WTC11 (cell line): ENCODE measurements around the gene CORO7. TPM values are rescaled to one million over a fixed set of nuclear protein-coding genes. Genes with fewer than 3 reads are reported as not detected.

Experiments
- ATAC-seq: fragments of 200-7000 bp; cut with Tn5 transposase; 2 replicates; pipeline ENCODE4 v1.10.0; 2021; ENCODE audit warnings: mild to moderate bottlenecking, moderate library complexity
- CTCF ChIA-PET: fragments of 300-600 bp; sonication (Branson Sonifier 250); formaldehyde crosslinking; loops from one replicate; lab custom pipeline; 2021; ENCODE audit warnings: antibody characterized with exemption; lab: Charles Lee
- POLR2A ChIA-PET: fragments of 350-600 bp; sonication (Branson Sonifier 250); formaldehyde crosslinking; loops from one replicate; lab custom pipeline; 2021; ENCODE audit warnings: antibody characterized with exemption; lab: Charles Lee
- DNase-seq: peaks from one replicate; pipeline ENCODE4 v3.0.0; 2021; ENCODE audit warnings: low spot score
- H3K27ac Mint-ChIP-seq: 2 replicates; pipeline ENCODE4 v1.8.0; 2021; ENCODE audit warnings: mixed read lengths
- H3K27me3 Mint-ChIP-seq: 2 replicates; pipeline ENCODE4 v1.8.0; 2021; ENCODE audit warnings: low read depth, mild to moderate bottlenecking, moderate library complexity, mixed read lengths
- H3K36me3 Mint-ChIP-seq: 2 replicates; pipeline ENCODE4 v1.8.0; 2021; ENCODE audit warnings: mixed read lengths
- H3K4me1 Mint-ChIP-seq: 2 replicates; pipeline ENCODE4 v1.8.0; 2022; ENCODE audit warnings: mixed read lengths
- H3K4me3 Mint-ChIP-seq: 2 replicates; pipeline ENCODE4 v1.8.0; 2021; ENCODE audit warnings: mild to moderate bottlenecking, moderate library complexity, mixed read lengths
- H3K9me3 Mint-ChIP-seq: 2 replicates; pipeline ENCODE4 v1.8.0; 2021; ENCODE audit warnings: mixed read lengths
- AR ChIP-seq: fragments of 250-450 bp; sonication (Bioruptor Pico); IDR thresholded peaks from 2 replicates; pipeline ENCODE4 v1.9.0; 2021; ENCODE audit warnings: mild to moderate bottlenecking
- ATF6 ChIP-seq: sonication (generic); formaldehyde crosslinking; IDR thresholded peaks from 2 replicates; pipeline ENCODE4 v1.8.1; 2023; ENCODE audit warnings: mild to moderate bottlenecking, missing genetic modification reagents
- CREB1 ChIP-seq: sonication (generic); formaldehyde crosslinking; IDR thresholded peaks from 2 replicates; pipeline ENCODE4 v1.8.0; 2023; ENCODE audit warnings: mild to moderate bottlenecking, missing genetic modification reagents
- E2F4 ChIP-seq: sonication (generic); formaldehyde crosslinking; IDR thresholded peaks from 2 replicates; pipeline ENCODE4 v1.8.1; 2022; ENCODE audit warnings: low read depth, mild to moderate bottlenecking, moderate library complexity, missing genetic modification reagents, borderline replicate concordance
- EMX1 ChIP-seq: fragments of 250-450 bp; sonication (Bioruptor Pico); IDR thresholded peaks from 2 replicates; pipeline ENCODE4 v1.8.0; 2021; ENCODE audit warnings: mild to moderate bottlenecking
- FOXP1 ChIP-seq: sonication (generic); formaldehyde crosslinking; IDR thresholded peaks from 2 replicates; pipeline ENCODE4 v1.8.0; 2022; ENCODE audit warnings: missing genetic modification reagents, mild to moderate bottlenecking, moderate library complexity, borderline replicate concordance
- IRF2 ChIP-seq: sonication (generic); formaldehyde crosslinking; IDR thresholded peaks from 2 replicates; pipeline ENCODE4 v1.8.0; 2022; ENCODE audit warnings: low read depth, missing genetic modification reagents, borderline replicate concordance
- NR2C2 ChIP-seq: sonication (generic); formaldehyde crosslinking; IDR thresholded peaks from 2 replicates; pipeline ENCODE4 v1.8.0; 2022; ENCODE audit warnings: mild to moderate bottlenecking, missing genetic modification reagents
- OVOL2 ChIP-seq: fragments of 250-450 bp; sonication (Bioruptor Pico); IDR thresholded peaks from 2 replicates; pipeline ENCODE4 v1.9.0; 2021; ENCODE audit warnings: mild to moderate bottlenecking, borderline replicate concordance
- PRDM15 ChIP-seq: sonication (generic); formaldehyde crosslinking; IDR thresholded peaks from 2 replicates; pipeline ENCODE4 v1.8.0; 2022; ENCODE audit warnings: missing genetic modification reagents
- RELA ChIP-seq: sonication (generic); formaldehyde crosslinking; IDR thresholded peaks from 2 replicates; pipeline ENCODE4 v1.8.1; 2022; ENCODE audit warnings: missing genetic modification reagents, mild to moderate bottlenecking, borderline replicate concordance
- USF1 ChIP-seq: sonication (generic); formaldehyde crosslinking; IDR thresholded peaks from 2 replicates; pipeline ENCODE4 v1.8.0; 2022; ENCODE audit warnings: mild to moderate bottlenecking, missing genetic modification reagents
- ZBTB43 ChIP-seq: sonication (generic); formaldehyde crosslinking; IDR thresholded peaks from 2 replicates; pipeline ENCODE4 v1.8.1; 2023; ENCODE audit warnings: mild to moderate bottlenecking, missing genetic modification reagents
- total RNA-seq: library from RNA; stranded (reverse); gene quantifications from 3 replicates; pipeline ENCODE4 v1.2.3, GENCODE V29; 2021

Gene CORO7
- total RNA-seq, 1 experiment from 2014 or later = 45.5 TPM

GRCh38 chr16:4339455-4339854, 76.9 kb downstream of the CORO7 start:
- Mint-ChIP-seq H3K4me3 (no peak overlapping the region), H3K36me3 (peaks cover 13% of the 10 kb centered on the region), H3K27ac (peak overlapping the region; percentile 79), H3K9me3 (peaks cover 3% of the 10 kb centered on the region; the same call in 1 of the 2 replicates), H3K4me1 (no peaks in the 10 kb centered on the region), H3K27me3 (no peaks in the 10 kb centered on the region; the same call in 1 of the 2 replicates)
- ChIA-PET POLR2A (no interaction called here), CTCF (interaction anchor here (1.2 to 6.3 kb wide), 7 partner anchors 9 to 86 kb away, joined by 4 to 44 read pairs (median 12); partner anchors contain the start of gene TFAP4)
- DNase-seq (no peak), ATAC-seq (0 out of 2 replicates have a peak, but pooled peaks have one; percentile 7)
- TF ChIP-seq PRDM15 (peak; percentile 81), IRF2 (CRISPR knock-in tag) (no peak)

- Mint-ChIP-seq H3K4me3 (no peak overlapping the region), H3K36me3 (peaks cover 11% of the 10 kb centered on the region), H3K27me3 (no peaks in the 10 kb centered on the region; the same call in 1 of the 2 replicates), H3K9me3 (peaks cover 1% of the 10 kb centered on the region; the same call in 1 of the 2 replicates), H3K27ac (no peak overlapping the region), H3K4me1 (no peaks in the 10 kb centered on the region)
- CTCF ChIA-PET = interaction anchor here (0.6 to 6.3 kb wide), 10 partner anchors 8 to 85 kb away, joined by 3 to 44 read pairs (median 6); partner anchors contain the start of genes PAM16 and TFAP4
- POLR2A ChIA-PET = no interaction called here
- TF ChIP-seq ATF6 (CRISPR knock-in tag) (no peak), NR2C2 (CRISPR knock-in tag) (no peak)
- ATAC-seq (no peak; the same call in 1 of the 2 replicates), DNase-seq (no peak)
Measured at GRCh38 chr16:4338712-4339299, 77.6 kb downstream of the CORO7 start.

- Mint-ChIP-seq H3K9me3 (no peaks in the 10 kb centered on the region), H3K4me1 (no peaks in the 10 kb centered on the region), H3K36me3 (peaks cover 6% of the 10 kb centered on the region), H3K27me3 (no peaks in the 10 kb centered on the region), H3K4me3 (no peak overlapping the region), H3K27ac (no peak overlapping the region)
- TF ChIP-seq ZBTB43 (CRISPR knock-in tag) (no peak), EMX1 (CRISPR knock-in tag) (no peak), CREB1 (CRISPR knock-in tag) (no peak)
- no peak for ATAC-seq
- ChIA-PET POLR2A (no interaction called here), CTCF (interaction anchor here (0.6 to 6.3 kb wide), 10 partner anchors 8 to 84 kb away, joined by 3 to 44 read pairs (median 6); partner anchors contain the start of gene PAM16)
- no peak for DNase-seq
Measured at GRCh38 chr16:4338125-4338582, 78.2 kb downstream of the CORO7 start.

- DNase-seq (no peak), ATAC-seq (no peak)
- Mint-ChIP-seq H3K27ac (no peak overlapping the region), H3K4me1 (no peaks in the 10 kb centered on the region), H3K36me3 (peaks cover 6% of the 10 kb centered on the region), H3K27me3 (no peaks in the 10 kb centered on the region), H3K9me3 (no peaks in the 10 kb centered on the region), H3K4me3 (no peak overlapping the region)
- ChIA-PET CTCF (interaction anchor here (0.6 to 6.3 kb wide), 12 partner anchors 7 to 83 kb away, joined by 3 to 44 read pairs (median 6); partner anchors contain the start of gene PAM16), POLR2A (no interaction called here)
- TF ChIP-seq OVOL2 (CRISPR knock-in tag) (no peak), RELA (no peak), USF1 (CRISPR knock-in tag) (no peak), AR (CRISPR knock-in tag) (no peak), FOXP1 (CRISPR knock-in tag) (no peak), E2F4 (CRISPR knock-in tag) (0 out of 2 replicates have a peak, but pooled peaks have one; percentile 25)
Measured at GRCh38 chr16:4337540-4338088, 78.8 kb downstream of the CORO7 start.
